HEK293 (cell line): ENCODE measurements around the gene SART3.

ENCODE experiments used
- CTCF ChIA-PET: fragments of 350-600 bp; formaldehyde crosslinking; extraction: SDS; loops from one replicate; lab custom pipeline; 2021; ENCODE audit warnings: antibody characterized with exemption; lab: Yijun Ruan, JAX
- POLR2A ChIA-PET: fragments of 300-600 bp; formaldehyde crosslinking; extraction: SDS; loops from one replicate; lab custom pipeline; 2020; ENCODE audit warnings: antibody characterized with exemption, inconsistent platforms; lab: Yijun Ruan, JAX
- H3K27ac ChIP-seq: fragments of 200-500 bp; sonication (Bioruptor generic); 2 replicates; pipeline ENCODE4 v1.5.1; 2014; ENCODE audit warnings: low read depth, low read length, control low read depth, inconsistent platforms; ENCODE audit errors: extremely low read depth
- H3K36me3 ChIP-seq, 2 experiments: fragments of 200-500 bp in 1 of 2; sonication (Bioruptor generic) in 1 of 2; 1 replicate in 1 of 2; 2 replicates in 1 of 2; pipeline ENCODE4 v1.5.1; 2014 to 2017; ENCODE audit warnings: inconsistent platforms in 2 of 2, low read length in 2 of 2; ENCODE audit not compliant: control insufficient read depth in 2 of 2, insufficient read depth in 1 of 2
- H3K4me1 ChIP-seq: fragments of 200-500 bp; sonication (Bioruptor generic); 2 replicates; pipeline ENCODE4 v1.5.1; 2014; ENCODE audit warnings: mild to moderate bottlenecking, low read length, inconsistent platforms; ENCODE audit not compliant: control insufficient read depth, insufficient read depth
- H3K4me3 ChIP-seq: 2 replicates; pipeline ENCODE4 v1.5.1; 2011; ENCODE audit warnings: low read depth, mild to moderate bottlenecking, control low read depth, low read length, moderate library complexity
- H3K9me3 ChIP-seq: fragments of 200-500 bp; sonication (Bioruptor generic); 2 replicates; pipeline ENCODE4 v1.5.1; 2014; ENCODE audit warnings: low read depth, low read length, inconsistent platforms; ENCODE audit not compliant: control insufficient read depth, insufficient read depth
- KLF1 ChIP-seq: fragments of 450-650 bp; formaldehyde crosslinking; IDR thresholded peaks from 2 replicates; pipeline ENCODE4 v1.5.1; 2016; ENCODE audit warnings: missing biosample characterization, missing genetic modification characterization
- KLF7 ChIP-seq: fragments of 450-650 bp; formaldehyde crosslinking; IDR thresholded peaks from 2 replicates; pipeline ENCODE4 v1.5.1; 2016; ENCODE audit warnings: missing biosample characterization, missing genetic modification characterization, borderline replicate concordance
- ZNF157 ChIP-seq: fragments of 450-650 bp; formaldehyde crosslinking; IDR thresholded peaks from 2 replicates; pipeline ENCODE4 v1.5.1; 2016; ENCODE audit warnings: missing biosample characterization, missing genetic modification characterization
- ZNF16 ChIP-seq: fragments of 450-650 bp; formaldehyde crosslinking; IDR thresholded peaks from 2 replicates; pipeline ENCODE4 v1.5.1; 2016; ENCODE audit warnings: low read depth, missing biosample characterization, missing genetic modification characterization
- ZNF23 ChIP-seq: fragments of 450-650 bp; formaldehyde crosslinking; IDR thresholded peaks from 2 replicates; pipeline ENCODE4 v1.5.1; 2016; ENCODE audit warnings: missing biosample characterization, missing genetic modification characterization, borderline replicate concordance
- ZNF311 ChIP-seq: fragments of 450-650 bp; formaldehyde crosslinking; IDR thresholded peaks from 2 replicates; pipeline ENCODE4 v1.5.1; 2017; ENCODE audit warnings: missing biosample characterization, missing genetic modification characterization, borderline replicate concordance
- ZNF341 ChIP-seq: fragments of 450-650 bp; formaldehyde crosslinking; IDR thresholded peaks from 2 replicates; pipeline ENCODE4; 2016; ENCODE audit warnings: low read depth, missing biosample characterization, missing genetic modification characterization
- ZNF354C ChIP-seq: fragments of 450-650 bp; formaldehyde crosslinking; IDR thresholded peaks from 2 replicates; pipeline ENCODE4 v1.5.1; 2016; ENCODE audit warnings: missing biosample characterization, missing genetic modification characterization, low read depth, borderline replicate concordance
- ZNF571 ChIP-seq: fragments of 450-650 bp; formaldehyde crosslinking; IDR thresholded peaks from 2 replicates; pipeline ENCODE4 v1.5.0; 2017; ENCODE audit warnings: missing biosample characterization, missing genetic modification characterization
- ZNF600 ChIP-seq: fragments of 450-650 bp; formaldehyde crosslinking; IDR thresholded peaks from 2 replicates; pipeline ENCODE4 v1.5.1; 2016; ENCODE audit warnings: missing biosample characterization, missing genetic modification characterization
- ZNF626 ChIP-seq: fragments of 450-650 bp; sonication (Bioruptor Pico); formaldehyde crosslinking; IDR thresholded peaks from 2 replicates; pipeline ENCODE4 v1.5.1; 2018; ENCODE audit warnings: missing biosample characterization, missing genetic modification characterization, inconsistent platforms
- ZNF658 ChIP-seq: fragments of 450-650 bp; formaldehyde crosslinking; IDR thresholded peaks from 2 replicates; pipeline ENCODE4; 2016; ENCODE audit warnings: missing biosample characterization, missing genetic modification characterization
- ZNF660 ChIP-seq: fragments of 450-650 bp; IDR thresholded peaks from 2 replicates; pipeline ENCODE4 v1.5.1; 2018; ENCODE audit warnings: missing biosample characterization, mild to moderate bottlenecking, missing genetic modification characterization
- ZNF785 ChIP-seq: fragments of 450-650 bp; formaldehyde crosslinking; IDR thresholded peaks from 2 replicates; pipeline ENCODE4 v1.5.1; 2016; ENCODE audit warnings: missing biosample characterization, missing genetic modification characterization
- ZNF792 ChIP-seq: fragments of 450-650 bp; formaldehyde crosslinking; IDR thresholded peaks from 2 replicates; pipeline ENCODE4 v1.5.1; 2016; ENCODE audit warnings: missing biosample characterization, missing genetic modification characterization
- TF ChIP-seq, protein P1 (sequence below): fragments of 450-650 bp; formaldehyde crosslinking; IDR thresholded peaks from 2 replicates; pipeline ENCODE4 v1.5.1; 2016; ENCODE audit warnings: missing biosample characterization, missing genetic modification characterization, borderline replicate concordance
- TF ChIP-seq, protein P2 (sequence below): fragments of 450-650 bp; formaldehyde crosslinking; IDR thresholded peaks from 2 replicates; pipeline ENCODE4 v1.5.1; 2017; ENCODE audit warnings: missing biosample characterization, missing genetic modification characterization
- TF ChIP-seq, protein P3 (sequence below): fragments of 450-650 bp; IDR thresholded peaks from 2 replicates; pipeline ENCODE4 v1.5.1; 2018; ENCODE audit warnings: missing biosample characterization, missing genetic modification characterization
- TF ChIP-seq, protein P4 (sequence below): fragments of 450-650 bp; formaldehyde crosslinking; IDR thresholded peaks from 2 replicates; pipeline ENCODE4 v1.5.1; 2016; ENCODE audit warnings: missing biosample characterization, missing genetic modification characterization

Gene SART3

DNA sequence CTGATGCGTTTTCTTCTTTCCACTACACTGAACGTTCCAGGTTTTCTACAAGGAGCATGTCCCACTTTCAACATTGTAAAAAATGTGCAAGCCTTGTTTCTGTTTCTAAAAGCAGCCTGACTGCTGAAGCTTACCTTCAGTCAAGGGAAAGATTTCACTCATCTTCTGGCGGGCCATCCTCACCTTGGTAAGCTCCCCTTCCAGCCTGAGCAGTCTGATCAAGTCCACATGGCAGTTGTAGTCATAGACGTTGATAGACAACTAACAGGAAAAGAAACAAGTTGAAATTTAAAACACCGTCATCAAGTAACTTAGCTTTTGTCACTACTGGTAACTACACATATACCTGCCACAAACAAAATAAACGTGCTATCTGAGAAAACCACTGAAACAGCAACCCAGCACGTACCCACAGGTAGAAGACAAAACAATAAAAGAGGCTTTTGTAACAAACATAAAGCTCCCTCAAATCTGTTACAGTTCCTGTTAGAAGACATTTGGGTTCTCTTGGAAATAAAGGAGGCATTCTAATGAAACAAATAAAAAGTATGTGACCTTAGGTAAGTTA lies 11.9 kb downstream of the SART3 start (continued):
- no peak for TF ChIP-seq ZNF157
- TF ChIP-seq ZNF626 (tag by site-specific recombination), result no peak
- no peak for TF ChIP-seq ZNF16

DNA sequence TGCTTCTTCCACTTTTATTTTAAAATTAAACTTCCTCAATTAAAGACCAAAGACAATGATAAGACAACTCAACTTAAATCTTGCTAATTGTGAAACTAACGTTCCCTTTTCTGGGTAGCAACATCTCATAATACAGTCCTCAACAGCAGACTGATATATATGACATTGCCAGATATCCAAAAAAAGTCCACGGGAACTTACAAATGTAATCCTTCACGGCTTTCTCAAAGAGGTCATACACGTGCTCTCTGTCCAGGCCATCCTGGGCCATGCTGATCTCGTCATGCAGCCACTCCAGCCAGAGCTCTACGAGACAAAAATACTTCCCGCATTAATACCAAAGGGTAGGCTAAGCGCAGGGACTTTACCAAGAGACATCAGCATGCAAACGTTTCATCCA lies 13.3 kb downstream of the SART3 start:
- CTCF ChIA-PET, result interaction anchor here (0.6 kb wide), 1 partner anchor 386 kb away, joined by 3 read pairs; no protein-coding TSS in a partner anchor
- Histone ChIP-seq H3K4me1 (no peaks in the 10 kb centered on the region), H3K36me3 (peaks cover 37 to 63% of the 10 kb centered on the region in 2 experiments), H3K9me3 (no peaks in the 10 kb centered on the region), H3K27ac (no peak overlapping the region), H3K4me3 (no peak overlapping the region)
- POLR2A ChIA-PET, result no interaction called here
- TF ChIP-seq ZNF785 (no peak), ZNF23 (tag by site-specific recombination) (no peak), ZNF600 (tag by site-specific recombination) (no peak), ZNF311 (tag by site-specific recombination) (no peak), ZNF660 (tag by site-specific recombination) (no peak), ZNF792 (tag by site-specific recombination) (no peak), ZNF571 (no peak), KLF1 (tag by site-specific recombination) (no peak), ZNF354C (tag by site-specific recombination) (no peak), ZNF341 (tag by site-specific recombination) (no peak), ZNF658 (tag by site-specific recombination) (no peak)
- TF ChIP-seq, protein P1, sequence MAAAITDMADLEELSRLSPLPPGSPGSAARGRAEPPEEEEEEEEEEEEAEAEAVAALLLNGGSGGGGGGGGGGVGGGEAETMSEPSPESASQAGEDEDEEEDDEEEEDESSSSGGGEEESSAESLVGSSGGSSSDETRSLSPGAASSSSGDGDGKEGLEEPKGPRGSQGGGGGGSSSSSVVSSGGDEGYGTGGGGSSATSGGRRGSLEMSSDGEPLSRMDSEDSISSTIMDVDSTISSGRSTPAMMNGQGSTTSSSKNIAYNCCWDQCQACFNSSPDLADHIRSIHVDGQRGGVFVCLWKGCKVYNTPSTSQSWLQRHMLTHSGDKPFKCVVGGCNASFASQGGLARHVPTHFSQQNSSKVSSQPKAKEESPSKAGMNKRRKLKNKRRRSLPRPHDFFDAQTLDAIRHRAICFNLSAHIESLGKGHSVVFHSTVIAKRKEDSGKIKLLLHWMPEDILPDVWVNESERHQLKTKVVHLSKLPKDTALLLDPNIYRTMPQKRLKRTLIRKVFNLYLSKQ (tag by site-specific recombination), result no peak
- TF ChIP-seq, protein P2, sequence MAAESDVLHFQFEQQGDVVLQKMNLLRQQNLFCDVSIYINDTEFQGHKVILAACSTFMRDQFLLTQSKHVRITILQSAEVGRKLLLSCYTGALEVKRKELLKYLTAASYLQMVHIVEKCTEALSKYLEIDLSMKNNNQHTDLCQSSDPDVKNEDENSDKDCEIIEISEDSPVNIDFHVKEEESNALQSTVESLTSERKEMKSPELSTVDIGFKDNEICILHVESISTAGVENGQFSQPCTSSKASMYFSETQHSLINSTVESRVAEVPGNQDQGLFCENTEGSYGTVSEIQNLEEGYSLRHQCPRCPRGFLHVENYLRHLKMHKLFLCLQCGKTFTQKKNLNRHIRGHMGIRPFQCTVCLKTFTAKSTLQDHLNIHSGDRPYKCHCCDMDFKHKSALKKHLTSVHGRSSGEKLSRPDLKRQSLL, result no peak
- TF ChIP-seq, protein P3, sequence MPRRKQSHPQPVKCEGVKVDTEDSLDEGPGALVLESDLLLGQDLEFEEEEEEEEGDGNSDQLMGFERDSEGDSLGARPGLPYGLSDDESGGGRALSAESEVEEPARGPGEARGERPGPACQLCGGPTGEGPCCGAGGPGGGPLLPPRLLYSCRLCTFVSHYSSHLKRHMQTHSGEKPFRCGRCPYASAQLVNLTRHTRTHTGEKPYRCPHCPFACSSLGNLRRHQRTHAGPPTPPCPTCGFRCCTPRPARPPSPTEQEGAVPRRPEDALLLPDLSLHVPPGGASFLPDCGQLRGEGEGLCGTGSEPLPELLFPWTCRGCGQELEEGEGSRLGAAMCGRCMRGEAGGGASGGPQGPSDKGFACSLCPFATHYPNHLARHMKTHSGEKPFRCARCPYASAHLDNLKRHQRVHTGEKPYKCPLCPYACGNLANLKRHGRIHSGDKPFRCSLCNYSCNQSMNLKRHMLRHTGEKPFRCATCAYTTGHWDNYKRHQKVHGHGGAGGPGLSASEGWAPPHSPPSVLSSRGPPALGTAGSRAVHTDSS (tag by site-specific recombination), result no peak
- TF ChIP-seq, protein P4, sequence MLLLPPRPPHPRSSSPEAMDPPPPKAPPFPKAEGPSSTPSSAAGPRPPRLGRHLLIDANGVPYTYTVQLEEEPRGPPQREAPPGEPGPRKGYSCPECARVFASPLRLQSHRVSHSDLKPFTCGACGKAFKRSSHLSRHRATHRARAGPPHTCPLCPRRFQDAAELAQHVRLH, result no peak

DNA sequence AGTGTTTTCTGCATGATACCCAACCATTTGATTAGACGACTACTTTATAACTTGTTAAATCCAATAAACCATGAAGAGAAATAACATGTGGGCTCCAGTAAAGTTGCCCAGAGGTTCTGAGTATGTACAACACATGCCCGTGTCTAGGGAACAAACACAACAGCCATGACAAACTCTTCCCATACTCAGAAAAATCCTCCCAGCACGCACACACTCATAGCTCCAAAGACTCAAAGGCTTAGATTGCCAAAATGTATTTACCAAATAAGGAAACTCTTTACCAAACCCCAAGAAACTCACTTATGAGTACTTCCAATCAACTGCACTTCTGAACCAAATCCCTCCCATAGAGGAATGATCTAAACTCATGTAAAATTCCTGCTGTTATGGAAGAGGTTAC lies 17.3 kb downstream of the SART3 start:
- POLR2A ChIA-PET, result no interaction called here
- H3K27ac ChIP-seq, result no peak overlapping the region
- CTCF ChIA-PET, result interaction anchor here (1.0 to 1.1 kb wide), 2 partner anchors 13 to 74 kb away, joined by 3 to 5 read pairs; no protein-coding TSS in a partner anchor
- TF ChIP-seq KLF7 (tag by site-specific recombination), result no peak
- H3K9me3 ChIP-seq, result no peaks in the 10 kb centered on the region
- H3K4me3 ChIP-seq, result no peak overlapping the region
- H3K36me3 ChIP-seq, result peaks cover 46 to 75% of the 10 kb centered on the region in 2 experiments
- no peaks in the 10 kb centered on the region for H3K4me1 ChIP-seq
